NCI-H2029 (cell line): ENCODE data around the gene CABCOCO1.

ENCODE experiments used
- DNase-seq: peaks from one replicate; lab custom pipeline; 2025; lab: John Stamatoyannopoulos, UW

CABCOCO1 gene

DNA sequence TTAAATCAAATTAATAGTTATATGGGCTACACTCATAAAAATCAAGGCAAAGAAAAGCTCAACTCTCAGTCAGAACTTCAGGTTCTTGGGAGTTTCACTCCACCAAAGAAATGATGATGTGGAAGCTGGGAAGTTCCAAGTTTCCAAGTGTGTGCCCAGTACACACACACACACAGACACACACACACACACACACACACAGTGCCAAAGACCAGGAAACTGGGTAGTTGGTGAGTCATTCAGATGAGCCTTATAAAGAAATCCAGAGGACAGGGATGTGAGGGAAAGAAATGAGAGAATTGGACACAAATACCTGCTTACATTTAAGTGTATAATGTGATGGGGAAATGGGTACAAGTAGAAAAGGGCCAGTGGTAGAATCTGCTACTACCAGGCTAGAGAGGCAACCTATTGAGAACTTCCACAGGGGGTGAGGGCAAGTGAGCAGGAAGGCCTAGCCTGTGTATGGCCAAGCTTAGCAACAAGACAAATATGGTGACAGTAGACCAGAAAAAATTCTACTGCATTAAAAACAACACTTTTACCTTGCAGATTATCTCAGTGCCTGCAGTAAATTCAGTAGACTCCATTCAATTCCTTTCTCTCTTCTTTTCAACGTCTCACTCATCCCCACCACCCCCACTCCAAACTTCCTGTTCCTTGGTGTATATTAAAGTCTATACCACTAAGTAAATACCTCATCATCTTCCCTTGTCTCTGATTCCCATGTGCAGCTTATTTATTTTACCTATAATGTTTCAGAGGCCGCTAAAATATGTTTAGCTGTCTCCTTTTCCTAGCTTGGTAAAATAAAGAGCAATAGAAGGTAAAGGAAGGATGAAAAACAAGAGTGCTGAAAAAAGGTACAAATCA is 95.0 kb downstream of the CABCOCO1 start:
- no peak for DNase-seq

DNA sequence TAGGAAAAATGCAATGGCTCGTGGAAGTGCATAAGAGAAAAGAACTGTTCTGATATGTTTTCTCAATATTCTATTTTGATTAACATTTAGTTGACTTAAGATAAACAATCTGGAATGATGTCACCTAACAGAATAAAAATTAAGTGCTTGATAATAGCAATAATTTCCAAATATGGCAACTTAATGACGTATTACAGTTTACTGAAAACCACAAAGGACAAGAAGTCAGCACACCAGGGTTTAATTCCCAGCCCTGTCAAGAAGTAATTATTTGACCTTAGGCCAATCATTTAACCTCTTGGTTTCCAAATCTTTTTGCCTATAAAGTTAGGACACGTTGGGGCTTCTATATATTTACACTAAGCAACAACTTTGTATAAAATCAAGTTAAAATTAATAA is 95.7 kb downstream of the CABCOCO1 start:
- no peak for DNase-seq

DNA sequence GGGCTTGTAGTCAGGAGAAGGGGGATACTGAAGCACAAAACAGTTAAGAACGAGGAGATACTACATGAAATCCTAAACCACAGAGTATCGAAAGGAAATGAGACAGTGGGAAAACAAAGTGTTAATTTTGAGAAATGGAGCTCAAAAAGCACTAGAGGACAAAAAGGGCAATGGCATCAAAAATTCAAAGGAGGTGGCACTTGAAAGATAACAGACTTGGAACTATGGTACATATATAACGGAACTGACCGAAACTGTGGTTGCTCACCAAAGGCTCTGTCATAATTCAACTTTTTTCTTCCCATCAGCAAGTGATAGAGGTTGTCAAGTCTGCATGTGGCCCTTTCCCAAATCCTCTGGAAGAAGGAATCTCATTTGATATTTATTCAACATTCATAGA is 97.0 kb downstream of the CABCOCO1 start:
- DNase-seq, result no peak

DNA sequence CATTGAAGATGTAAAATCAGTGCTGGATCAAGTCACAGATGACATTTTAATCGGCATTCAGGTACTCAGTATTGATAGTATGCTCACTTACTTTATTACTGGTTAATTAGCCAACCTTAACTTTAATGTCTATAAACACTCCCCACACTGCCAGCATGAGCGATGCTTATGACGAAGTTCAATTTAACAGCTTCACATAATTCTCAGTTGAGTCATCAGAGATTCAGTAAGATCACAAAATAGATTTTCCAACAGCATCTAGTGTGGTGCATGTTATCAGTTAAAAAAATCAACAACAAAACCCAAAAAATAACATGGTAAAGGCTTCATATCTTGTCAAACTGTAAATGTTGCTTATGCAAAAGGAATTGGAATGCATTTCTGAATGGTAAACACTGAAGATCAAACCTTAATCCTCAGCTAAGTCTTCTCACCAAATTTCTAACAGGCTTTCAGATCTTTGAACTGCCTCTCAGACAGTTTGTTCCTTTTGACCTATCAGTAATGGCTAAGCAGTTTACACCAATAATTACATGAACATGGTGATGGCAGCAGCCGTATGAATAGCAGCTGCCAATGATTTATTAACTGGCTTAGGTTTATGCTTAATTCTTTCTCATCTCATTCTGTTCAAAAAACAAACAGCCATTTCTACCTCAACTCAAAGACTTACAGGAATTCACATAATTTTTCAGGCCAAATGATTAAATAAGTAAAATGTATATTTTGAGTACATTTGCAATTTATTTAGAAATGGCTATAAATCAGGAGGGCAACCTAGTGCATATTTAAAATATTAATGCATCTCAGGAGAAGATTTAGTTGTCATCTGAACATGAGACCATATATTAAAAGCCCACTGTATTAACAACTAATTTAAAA is 98.5 kb downstream of the CABCOCO1 start:
- DNase-seq, result no peak

GRCh38 chr10:61761825-61762217 is 99.1 kb downstream of the CABCOCO1 start:
- DNase-seq, result no peak

DNA sequence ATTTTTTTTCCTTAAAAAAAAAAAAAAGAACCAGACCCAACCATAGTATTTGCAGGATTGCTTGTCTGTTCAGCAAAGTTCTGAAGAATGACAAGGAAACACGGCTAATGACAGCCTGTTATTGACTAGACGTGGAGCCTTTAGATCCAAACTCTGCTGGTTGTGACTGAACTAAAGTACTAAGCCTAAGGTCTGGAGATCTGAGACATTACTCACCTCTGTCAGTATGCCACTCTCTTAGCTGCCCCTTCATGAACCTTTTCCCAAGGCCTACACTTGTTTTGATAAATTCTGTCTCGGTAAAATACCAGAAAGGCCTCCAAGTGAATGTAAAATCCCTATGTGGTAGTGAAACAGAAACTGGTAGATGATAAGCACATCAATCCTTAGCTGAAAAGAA is 101.0 kb downstream of the CABCOCO1 start:
- no peak for DNase-seq

DNA sequence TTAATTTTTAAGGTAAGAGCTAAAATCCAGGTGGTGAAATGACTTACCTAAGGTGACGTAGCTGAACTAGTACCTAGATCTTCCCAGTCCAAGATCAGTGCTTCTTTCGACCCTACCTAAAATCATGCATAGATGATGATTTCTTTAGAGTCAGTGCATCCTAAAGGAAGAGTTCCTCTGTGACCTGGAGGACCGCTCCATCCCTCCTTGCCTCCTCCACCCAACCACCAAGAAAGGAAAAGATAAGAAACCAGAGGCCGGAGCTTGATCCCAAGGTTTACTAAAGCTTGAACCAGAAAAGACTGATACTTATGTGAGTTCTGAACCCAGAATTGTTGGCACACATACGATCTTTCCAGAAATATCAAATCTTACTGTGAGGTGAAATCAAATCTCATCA is 101.8 kb downstream of the CABCOCO1 start:
- no peak for DNase-seq

DNA sequence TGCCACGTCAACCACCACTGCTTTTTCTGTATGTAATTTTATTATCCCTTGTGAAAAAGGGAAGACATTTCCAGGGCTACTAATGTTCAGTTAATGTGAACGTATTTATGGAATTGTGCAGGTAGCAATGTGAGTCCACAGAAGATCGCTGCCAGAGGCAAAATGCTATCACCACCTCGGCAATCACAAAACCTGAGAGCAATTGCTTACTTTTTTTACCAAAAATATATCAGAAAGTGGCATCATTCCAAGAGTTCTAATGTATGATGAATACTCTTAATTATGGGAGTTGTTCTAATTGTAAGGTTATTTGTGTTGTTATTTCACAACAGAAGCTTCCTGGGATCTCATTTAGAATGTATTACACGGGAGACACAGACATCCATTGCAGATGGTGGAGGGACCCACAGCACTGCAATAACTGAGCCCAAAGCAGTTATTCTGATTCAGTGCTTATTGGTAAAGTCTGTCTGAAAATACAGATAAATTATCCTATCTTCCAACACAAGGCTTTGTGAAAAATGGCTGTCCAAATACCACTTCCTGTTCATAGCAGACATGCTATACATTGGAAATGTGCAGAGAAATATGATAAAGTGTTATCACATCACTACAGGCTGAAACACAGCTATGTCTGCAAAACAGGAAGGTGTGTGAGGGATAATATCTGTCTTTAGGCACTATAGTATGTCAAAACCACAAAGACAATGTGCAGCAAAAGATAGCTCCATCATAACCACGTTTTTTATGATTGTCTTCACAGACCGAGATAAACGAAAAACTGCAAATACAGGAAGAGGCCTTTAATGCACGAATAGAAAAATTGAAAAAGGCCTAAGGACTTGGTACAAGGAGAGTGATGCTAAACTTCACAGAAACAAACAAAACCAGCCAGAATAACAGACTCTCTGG is 102.7 kb downstream of the CABCOCO1 start:
- no peak for DNase-seq

- DNase-seq, result no peak
Observed at GRCh38 chr10:61766927-61767326, 104.2 kb downstream of the CABCOCO1 start.

DNA sequence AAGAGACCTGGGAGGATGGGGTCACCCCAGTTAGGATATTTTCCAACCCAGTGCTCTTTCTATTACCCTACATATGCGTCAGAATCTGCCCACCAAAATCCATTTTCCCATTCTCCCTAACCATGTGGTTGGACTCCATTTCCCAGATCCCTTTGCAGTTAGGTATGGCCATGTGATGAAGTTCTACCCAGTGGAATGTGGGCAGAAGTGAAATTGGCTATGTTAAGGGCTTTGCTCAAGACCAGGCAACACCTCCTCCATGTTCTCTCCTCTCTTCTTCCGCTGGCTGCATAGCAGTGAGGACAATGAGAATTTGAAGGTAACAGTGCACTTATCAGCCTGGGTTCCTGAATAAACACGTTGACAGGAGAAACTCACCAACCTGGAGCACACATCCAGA is 111.3 kb downstream of the CABCOCO1 start:
- no peak for DNase-seq

DNA sequence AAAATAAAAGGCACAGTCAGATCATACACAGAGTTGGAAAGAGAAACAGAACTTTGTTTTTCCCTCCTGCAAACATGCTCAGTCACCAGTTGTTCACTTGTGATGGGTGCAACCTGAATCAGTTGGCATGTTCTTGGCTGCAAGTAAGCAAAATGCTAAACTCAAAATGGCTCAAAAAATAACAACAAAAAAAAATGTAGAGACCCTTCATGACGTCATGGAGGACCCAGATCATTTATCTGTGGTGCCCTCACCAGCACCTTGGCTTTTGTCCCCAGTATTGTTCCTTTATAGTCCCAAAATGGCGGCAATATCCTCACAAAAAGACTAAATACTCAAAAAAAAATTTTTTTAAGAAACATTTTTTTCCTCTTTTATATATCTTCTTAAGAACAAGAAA is 112.4 kb downstream of the CABCOCO1 start:
- DNase-seq, result no peak

- DNase-seq, result no peak
Observed at GRCh38 chr10:61776615-61777266, 114.0 kb downstream of the CABCOCO1 start.

GRCh38 chr10:61778137-61778536 is 115.4 kb downstream of the CABCOCO1 start:
- DNase-seq, result no peak

GRCh38 chr10:61779276-61779675 is 116.5 kb downstream of the CABCOCO1 start:
- DNase-seq, result no peak

DNA sequence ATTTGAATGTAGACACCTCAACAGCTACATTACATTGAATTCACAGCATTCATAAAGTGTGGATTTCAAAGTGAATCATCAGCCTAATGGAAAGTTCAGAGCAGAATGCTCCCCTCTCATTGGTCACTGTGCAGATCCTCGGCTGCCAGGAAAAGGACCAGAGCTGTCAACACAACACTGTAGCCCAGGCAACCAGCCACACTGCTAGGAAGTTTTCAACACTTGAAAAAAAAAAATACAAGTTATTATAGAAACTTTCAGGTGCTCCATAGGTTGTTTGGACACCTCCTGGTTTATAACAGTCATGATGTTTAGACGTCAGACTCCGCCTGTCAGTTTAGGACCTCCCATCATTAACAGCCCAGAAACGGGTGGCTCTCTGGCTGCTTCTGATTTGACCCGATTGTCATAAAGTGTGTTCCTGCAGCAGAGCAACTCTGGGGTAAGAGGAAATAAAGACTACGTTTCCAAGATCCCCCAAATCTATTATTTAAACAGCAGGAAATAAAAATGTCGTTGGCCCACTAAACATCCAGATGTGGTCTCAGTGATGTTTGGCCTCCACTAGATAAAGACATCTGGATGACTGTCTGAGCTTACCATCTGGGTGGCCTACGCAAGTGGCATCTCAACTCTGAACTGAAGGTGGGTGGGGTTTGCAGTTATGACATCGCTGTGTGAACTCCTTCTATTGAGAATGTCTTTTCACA is 117.4 kb downstream of the CABCOCO1 start:
- no peak for DNase-seq

GRCh38 chr10:61780732-61781131 is 118.0 kb downstream of the CABCOCO1 start:
- no peak for DNase-seq

GRCh38 chr10:61781969-61782403 is 119.3 kb downstream of the CABCOCO1 start:
- no peak for DNase-seq

GRCh38 chr10:61784354-61785133 is 121.8 kb downstream of the CABCOCO1 start:
- DNase-seq, result no peak

- DNase-seq, result no peak
Observed at GRCh38 chr10:61785473-61786105, 122.9 kb downstream of the CABCOCO1 start.
